ENCODE data around the gene PSORS1C1.

PSORS1C1 gene

GRCh38 chr6:31096215-31096614, 18.4 kb upstream of the PSORS1C1 start:
- no peak for DNase-seq (ENCODE audit: low read depth in 2 of 2)

- no peak for DNase-seq (ENCODE audit: low read depth in 2 of 2)
These were observed 17.9 kb upstream of the PSORS1C1 start for GRCh38 chr6:31096656-31097055.

DNA sequence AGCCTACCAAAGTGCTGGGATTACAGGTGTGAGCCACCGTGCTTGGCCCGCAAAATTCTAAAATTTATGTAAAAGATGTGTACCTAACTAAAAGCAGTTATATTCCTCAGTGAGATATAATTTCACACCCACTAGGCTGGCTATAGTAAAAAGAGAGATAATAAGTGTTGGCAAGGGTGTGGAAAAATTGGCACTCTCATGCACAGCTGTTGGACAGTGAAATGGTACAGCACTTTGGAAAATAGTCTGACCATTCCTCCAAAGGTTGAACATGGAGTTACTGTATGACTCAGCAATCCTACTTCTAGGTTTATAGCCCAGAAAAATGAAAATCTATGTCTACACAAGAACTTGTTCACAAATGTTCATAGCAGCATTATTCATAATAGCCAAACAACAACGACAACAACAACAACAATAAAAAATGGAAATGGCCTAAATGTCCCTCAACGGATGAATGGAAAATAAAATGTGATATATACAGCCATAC, 16.1 kb upstream of the PSORS1C1 start:
- no peak for DNase-seq (ENCODE audit: low read depth in 2 of 2)

DNA sequence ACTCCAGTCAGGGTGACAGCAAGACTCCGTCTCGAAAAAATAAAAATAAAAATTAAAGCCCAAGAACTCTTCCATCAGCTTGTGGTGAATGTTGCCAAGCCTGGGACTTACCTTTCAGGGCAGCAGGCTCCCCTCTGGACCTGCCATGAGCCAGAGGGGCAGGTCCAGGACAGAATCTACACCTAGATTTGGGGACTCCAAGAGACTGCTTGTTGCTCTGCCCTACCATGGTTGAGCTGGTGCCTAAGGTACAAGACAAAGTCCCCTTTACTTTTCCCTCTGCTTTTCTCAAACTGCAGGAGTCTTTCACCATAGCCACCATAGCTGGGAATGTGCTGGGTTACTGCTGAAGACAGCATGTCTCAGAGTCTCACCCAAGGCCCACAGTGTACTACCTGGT, 11.5 kb upstream of the PSORS1C1 start:
- DNase-seq (ENCODE audit: low read depth in 2 of 2), result no peak

GRCh38 chr6:31107052-31107451, 7.5 kb upstream of the PSORS1C1 start:
- no peak for DNase-seq (ENCODE audit: low read depth in 2 of 2)

DNA sequence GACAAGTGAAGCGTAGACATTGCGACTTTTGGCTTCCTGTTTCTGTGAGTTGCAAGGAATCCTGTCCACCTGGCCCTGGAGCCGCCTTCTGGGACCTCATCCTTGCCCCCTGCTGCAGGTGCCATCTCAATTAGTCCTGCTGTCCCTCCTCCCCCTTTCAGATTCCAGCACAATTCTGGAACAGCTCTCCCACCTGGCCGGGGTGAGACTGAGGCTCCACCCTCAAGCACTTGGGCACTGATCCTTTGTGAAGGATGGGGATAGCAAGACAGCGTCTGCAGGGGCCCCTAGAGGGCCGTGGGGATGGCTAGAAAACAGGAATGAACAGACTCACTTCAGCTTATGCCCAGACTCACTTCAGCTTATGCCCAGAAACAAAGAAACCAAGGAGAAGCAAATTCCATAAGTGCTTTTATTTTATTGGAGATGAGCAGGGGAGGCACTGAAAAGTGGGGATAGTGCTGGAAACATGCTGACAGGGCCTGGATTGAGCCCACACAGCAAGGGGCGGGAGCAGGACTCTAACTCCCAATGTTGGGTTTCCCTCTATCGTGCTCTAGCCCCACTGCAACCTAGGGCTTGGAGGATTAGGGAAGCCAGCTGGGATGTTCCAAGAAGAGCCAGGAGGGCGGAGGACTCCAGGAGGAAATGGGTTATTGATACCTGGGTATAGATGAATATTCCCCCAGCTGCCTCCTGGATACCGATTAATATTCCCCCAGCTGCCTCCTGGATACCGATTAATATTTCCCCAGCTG, 3.6 kb upstream of the PSORS1C1 start:
- no peak for DNase-seq (ENCODE audit: low read depth in 2 of 2)

DNA sequence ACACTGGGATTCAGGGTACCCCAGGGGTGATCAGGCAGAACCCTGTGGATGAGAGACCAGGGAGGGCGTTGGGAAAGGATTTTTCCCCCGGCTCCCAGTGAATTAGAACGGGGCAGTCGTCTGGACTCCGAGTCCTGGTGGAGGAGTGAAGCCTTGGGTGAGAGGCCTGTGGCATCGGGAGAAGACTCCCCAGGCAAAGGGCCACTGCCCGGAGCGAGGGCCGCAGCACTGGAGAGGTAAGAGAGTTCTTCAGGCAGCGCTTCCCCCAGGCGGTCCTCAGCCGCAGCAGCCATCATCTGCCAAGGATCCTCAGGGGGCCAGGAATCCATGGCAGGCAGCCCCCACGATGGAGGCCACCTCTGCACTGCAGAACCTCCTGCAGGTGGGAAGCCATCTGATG, 2.9 kb upstream of the PSORS1C1 start:
- no peak for DNase-seq (ENCODE audit: low read depth in 2 of 2)

DNA sequence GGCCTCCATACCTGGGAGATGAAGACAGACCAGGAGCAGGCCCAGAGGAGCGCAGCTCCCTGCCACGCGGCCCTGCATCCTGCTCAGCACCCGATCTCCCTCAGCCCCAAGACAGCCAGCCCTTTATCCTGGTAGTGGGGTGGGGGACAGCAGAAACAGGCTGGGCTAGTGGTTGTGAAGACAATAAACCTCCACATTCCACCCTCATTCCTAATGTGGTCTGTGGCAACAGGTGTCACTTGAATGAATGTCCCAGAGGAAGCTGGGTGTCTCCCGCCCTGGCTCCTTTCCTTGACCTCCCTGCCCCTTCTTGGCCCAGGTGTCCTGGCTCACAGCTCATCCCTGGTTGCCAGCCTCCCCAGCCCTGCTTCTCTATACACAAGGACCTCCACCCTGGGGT, 2.1 kb upstream of the PSORS1C1 start, which contains the start of gene C6orf15:
TSS of gene C6orf15 (minus strand) at position 98 of the 400 bp plus-strand sequence. CDS start at position 78, 20 bp downstream.
- no peak for DNase-seq (ENCODE audit: low read depth in 2 of 2)

DNA sequence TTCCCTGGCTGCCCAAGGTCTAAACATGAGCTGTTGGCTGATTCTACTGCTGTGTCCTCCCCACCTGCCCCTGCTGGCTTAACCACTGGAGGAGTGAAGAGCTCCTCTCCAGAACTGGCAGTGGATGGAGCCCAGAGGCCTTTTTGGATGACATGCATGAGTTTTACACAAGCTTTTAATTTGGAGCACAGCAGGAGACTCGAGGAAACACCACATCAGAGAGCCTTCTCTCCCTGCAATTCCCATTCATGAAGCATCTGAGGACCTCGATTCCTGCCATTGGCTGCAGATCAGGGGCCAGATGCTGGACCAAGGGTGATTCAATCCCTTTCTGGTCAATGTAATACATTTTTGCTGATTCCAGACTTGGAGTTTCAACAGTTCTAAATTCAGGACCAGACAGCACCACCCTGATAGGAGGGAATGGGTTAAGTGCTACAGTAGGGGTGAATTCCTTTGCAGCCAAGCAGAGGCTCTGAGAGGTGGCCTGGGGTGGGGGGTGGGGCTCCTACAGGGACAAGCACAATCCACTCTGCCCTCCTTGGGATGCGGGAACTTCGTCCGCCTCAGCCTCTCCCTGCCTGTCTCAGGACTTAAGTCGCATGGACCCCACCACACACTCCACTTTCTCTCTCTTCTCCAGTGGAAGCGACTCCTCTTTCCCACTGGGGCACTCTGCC, 599 bp upstream of the PSORS1C1 start:
- no peak for DNase-seq (ENCODE audit: low read depth in 2 of 2)

- no peak for DNase-seq (ENCODE audit: low read depth in 2 of 2)
These were observed 610 bp downstream of the PSORS1C1 start for GRCh38 chr6:31114970-31115849.

- DNase-seq (ENCODE audit: low read depth in 2 of 2), result no peak
These were observed 1.5 kb downstream of the PSORS1C1 start for GRCh38 chr6:31115941-31116560.

DNA sequence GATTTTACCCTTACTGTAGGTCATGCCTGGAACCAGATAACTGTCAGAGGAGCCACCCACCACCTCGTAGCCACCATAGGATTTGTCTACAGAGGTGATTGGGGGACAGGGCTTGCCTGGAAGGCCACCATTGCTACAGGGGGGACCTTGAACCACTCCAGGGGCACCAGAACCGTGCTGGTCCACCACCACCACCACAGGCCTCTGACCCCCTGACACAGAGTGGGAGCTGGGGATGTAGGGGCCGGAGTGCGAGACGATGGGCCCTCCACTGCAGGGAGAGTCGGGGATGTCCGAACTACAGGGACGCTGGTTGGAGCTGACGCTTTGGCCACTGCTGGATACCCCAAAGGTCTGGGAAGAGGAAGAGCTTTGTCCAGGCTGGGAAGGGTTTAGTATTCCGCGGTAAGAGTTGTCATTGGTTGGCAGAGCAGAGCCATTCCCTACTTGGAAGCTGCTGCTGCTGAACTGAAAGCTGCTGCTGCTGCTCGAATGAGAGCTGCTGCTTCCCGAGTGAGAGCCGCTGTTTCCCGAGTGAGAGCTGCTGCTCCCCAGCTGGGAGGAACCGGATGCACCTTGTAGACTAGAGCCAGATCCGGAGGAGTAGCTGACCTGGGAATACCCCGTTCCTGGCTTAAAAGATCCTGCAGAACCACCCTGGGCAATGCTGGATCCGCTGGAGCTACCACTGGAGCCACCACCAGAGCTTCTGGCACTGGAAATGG, 2.2 kb downstream of the PSORS1C1 start:
- DNase-seq (ENCODE audit: low read depth in 2 of 2), result no peak

DNA sequence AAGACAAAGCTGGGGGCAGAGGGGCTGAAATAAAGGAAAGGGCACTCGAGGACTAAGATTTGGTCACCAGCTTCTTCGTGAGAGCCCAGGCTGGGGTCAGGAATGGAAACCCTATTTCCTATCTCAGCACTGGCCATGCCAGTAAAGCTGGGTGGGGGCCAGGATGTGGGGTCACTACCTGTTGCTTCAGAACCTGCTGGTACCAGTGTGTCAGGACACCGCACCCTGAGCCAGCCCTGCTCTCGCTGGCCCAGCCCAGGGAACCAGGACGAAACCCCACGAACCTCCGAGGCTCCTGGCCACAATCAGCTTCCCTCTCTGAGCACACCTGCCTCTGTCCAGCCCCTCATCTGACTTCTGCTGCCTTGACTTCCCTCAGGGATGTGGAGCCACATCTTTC, 3.6 kb downstream of the PSORS1C1 start:
- DNase-seq (ENCODE audit: low read depth in 2 of 2), result no peak

- DNase-seq (ENCODE audit: low read depth in 2 of 2), result no peak
These were observed 5.7 kb downstream of the PSORS1C1 start, which contains the start of gene CDSN for GRCh38 chr6:31120151-31120915. Gene CDSN, minus strand, starts transcription at chr6:31120446. Its CDS starts 27 bp downstream, at chr6:31120419.

DNA sequence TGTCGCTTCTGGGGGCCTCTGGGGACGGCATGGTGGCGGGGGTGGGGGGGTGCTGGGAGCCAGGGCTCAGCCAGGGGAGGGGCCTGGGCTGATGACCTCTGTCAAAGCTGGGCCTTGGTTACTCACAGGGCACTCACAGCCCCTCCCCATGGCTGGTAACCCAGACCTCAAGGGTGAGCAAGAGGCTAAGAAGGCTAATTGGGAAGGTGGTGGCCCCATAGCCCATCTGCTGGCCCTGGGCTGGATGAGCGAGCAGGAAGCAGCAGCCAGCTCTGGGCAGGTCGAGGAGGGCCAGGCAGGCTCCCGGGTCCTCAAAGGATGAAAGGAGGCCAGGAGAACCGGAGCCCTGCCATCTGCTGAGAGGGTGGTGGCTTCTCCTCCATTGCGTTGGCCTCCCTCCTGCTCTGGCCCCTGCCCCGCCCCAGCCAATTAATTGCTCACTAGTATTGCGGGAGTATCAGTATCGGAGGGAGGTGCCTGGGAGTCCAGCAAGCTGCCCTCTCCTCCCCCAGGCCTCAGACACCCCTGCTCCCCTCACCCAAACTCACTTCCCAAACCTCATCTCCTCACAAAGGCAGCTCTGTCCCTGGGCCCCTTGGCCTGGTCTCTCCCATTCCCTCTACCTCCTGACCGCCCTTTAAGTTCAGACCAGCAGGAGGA, 6.7 kb downstream of the PSORS1C1 start:
- no peak for DNase-seq (ENCODE audit: low read depth in 2 of 2)

DNA sequence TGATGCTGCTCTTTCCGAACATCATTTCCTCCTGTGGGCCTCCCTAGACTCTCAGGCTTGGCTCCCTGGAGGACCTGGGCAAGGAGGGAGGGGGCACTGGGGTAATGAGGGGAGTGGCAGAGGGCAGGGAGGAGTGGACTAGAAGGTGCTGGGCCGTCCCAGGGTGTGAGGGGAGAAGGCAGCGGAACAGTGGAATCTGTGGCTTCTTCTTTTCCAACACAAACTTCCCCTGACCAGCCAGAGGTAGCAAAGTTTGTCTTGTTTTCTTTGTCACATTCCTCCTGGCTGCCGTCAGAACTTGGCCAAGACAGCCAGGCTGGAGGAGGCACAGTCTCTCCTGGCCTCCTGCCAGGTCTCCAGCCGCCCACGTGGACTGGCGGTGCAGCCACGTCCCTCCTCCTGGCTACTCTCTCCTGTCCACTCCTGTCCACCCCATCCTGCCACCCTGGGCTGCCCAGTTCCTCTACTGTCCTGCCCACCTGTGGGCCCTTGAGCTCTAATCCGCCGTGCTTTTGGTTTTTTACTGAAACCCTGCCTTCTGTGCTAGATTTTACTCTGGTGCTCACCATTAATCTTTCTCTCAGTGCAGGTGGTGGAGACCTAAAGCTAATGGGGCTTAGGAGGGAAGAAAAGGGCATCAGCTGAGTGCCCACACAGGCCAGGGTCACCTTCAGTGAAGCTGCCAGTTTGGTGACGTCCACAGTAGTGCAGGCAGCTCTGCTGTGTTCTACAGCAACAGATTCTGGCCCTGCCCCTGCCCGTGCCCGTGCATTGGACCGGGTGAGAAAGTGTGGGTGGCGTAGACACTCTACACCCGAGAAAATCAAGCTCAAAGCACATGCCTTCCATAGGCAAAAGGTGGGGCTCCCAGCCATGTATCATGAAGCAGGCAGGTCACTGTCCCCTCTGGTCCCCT, 8.4 kb downstream of the PSORS1C1 start:
- no peak for DNase-seq (ENCODE audit: low read depth in 2 of 2)

DNA sequence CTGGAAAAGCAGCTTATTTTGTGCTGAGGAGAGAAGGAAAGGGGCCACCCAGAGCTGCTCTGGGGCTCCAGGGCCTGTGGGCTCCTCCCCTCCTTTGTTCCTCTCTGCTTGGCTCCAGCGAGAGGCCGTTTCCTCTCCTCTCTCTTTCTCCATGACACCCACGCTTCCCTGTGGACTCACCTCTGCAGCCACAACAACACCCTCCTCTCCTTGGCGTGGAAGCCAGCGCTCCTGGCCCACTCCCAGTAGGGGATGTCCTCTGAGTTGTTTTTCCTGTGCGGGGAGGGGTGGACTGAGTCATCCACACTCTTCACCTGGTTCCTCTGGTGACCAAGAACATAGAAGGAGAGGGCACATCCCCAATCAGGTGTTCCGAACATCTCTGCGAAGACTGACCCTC, 10.6 kb downstream of the PSORS1C1 start:
- no peak for DNase-seq (ENCODE audit: low read depth in 2 of 2)

GRCh38 chr6:31125586-31126363, 11.2 kb downstream of the PSORS1C1 start:
- no peak for DNase-seq (ENCODE audit: low read depth in 2 of 2)

All from stimulated activated CD8-positive, alpha-beta memory T cell treated with anti-CD3 and anti-CD28 coated beads, Interleukin-15, amount 100 ng/mL, for 4 hours (primary cell).